ENCODE data around the gene EGLN2. TPM values are rescaled to one million over a fixed set of nuclear protein-coding genes. Genes with fewer than 3 reads are reported as not detected.
"Not testable (repeated sequence)": the region's sequence is repeated elsewhere in the genome, so short reads cannot be mapped to it uniquely, and the experiment has no call there.

EGLN2 gene
- total and polyA plus RNA-seq, 9 donors: 46.8 to 58.7 (median 52.0) TPM

DNA sequence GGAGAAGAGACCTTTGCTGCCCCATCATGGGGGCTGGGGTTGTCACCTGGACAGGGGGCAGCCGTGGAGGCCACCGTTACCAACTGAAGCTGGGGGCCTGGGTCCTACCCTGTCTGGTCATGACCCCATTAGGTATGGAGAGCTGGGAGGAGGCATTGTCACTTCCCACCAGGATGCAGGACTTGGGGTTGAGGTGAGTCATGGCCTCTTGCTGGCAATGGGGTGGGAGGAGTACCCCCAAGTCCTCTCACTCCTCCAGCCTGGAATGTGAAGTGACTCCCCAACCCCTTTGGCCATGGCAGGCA, 9.0 kb downstream of the EGLN2 start:
- H3K27ac ChIP-seq (ENCODE audit: low read length): no peak overlapping the region

DNA sequence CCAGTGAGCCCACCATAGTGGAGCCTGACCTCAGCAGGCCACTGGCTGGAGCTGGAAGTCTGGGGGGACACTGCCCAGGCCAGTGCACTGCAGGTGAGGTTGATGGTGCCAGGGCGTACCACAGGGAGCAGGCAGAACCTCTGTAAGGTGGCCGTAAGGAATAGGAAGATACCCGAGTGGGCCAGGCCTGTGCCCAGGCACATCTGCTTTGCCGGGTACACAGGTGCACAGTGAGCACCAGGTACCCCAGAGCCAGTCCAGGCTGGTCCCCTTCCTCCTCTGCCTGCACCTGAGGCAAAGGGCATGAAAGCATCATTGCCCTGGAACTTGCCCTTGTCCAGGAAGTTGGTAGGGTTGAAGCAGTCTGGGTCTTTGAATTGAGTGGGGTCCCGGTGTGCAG, 9.5 kb downstream of the EGLN2 start:
- 97% methylated on average over 4 of the region's 5 CpGs for WGBS (ENCODE audit: insufficient coverage)
- no peak overlapping the region for H3K4me3 ChIP-seq (ENCODE audit: low read length)
- DNase-seq: no peak
- H3K27ac ChIP-seq (ENCODE audit: low read length): no peak overlapping the region
- peaks cover 8% of the 10 kb centered on the region for H3K27me3 ChIP-seq (ENCODE audit: control insufficient read depth, insufficient read depth, low read length)
- H3K4me1 ChIP-seq (ENCODE audit: control insufficient read depth, insufficient read depth, low read length): peaks cover 62% of the 10 kb centered on the region
- H3K36me3 ChIP-seq (ENCODE audit: control insufficient read depth, insufficient read depth, low read length): peaks cover 51% of the 10 kb centered on the region
- H3K9me3 ChIP-seq (replicated peaks; ENCODE audit: control insufficient read depth, low read depth, low read length): no peaks in the 10 kb centered on the region

More for the DNA sequence above, 9.0 kb downstream of the EGLN2 start:
- Histone ChIP-seq H3K27me3 (ENCODE audit: control insufficient read depth, insufficient read depth, low read length) (peaks cover 8% of the 10 kb centered on the region), H3K9me3 (replicated peaks; ENCODE audit: control insufficient read depth, low read depth, low read length) (no peaks in the 10 kb centered on the region), H3K4me3 (ENCODE audit: low read length) (no peak overlapping the region), H3K4me1 (ENCODE audit: control insufficient read depth, insufficient read depth, low read length) (peaks cover 64% of the 10 kb centered on the region), H3K36me3 (ENCODE audit: control insufficient read depth, insufficient read depth, low read length) (peaks cover 56% of the 10 kb centered on the region)
- no CpG with 5 or more reads among the region's 2 CpGs for WGBS (ENCODE audit: insufficient coverage)
- DNase-seq: peak; percentile 16

- Histone ChIP-seq H3K27me3 (ENCODE audit: control insufficient read depth, insufficient read depth, low read length) (peaks cover 14% of the 10 kb centered on the region), H3K27ac (ENCODE audit: low read length) (no peak overlapping the region), H3K4me1 (ENCODE audit: control insufficient read depth, insufficient read depth, low read length) (peaks cover 52% of the 10 kb centered on the region), H3K4me3 (ENCODE audit: low read length) (no peak overlapping the region), H3K9me3 (replicated peaks; ENCODE audit: control insufficient read depth, low read depth, low read length) (no peaks in the 10 kb centered on the region), H3K36me3 (ENCODE audit: control insufficient read depth, insufficient read depth, low read length) (peaks cover 42% of the 10 kb centered on the region)
- DNase-seq: peak; percentile 25
- WGBS (ENCODE audit: insufficient coverage): 86% methylated on average over 35 of the region's 39 CpGs
These were observed 10.5 kb downstream of the EGLN2 start for GRCh38 chr19:40809358-40810086.

GRCh38 chr19:40810160-40810559, 11.2 kb downstream of the EGLN2 start:
- WGBS (ENCODE audit: insufficient coverage): no CpG with 5 or more reads among the region's 14 CpGs
- Histone ChIP-seq H3K27ac (ENCODE audit: low read length) (peak overlapping the region; percentile 80), H3K4me1 (ENCODE audit: control insufficient read depth, insufficient read depth, low read length) (peaks cover 46% of the 10 kb centered on the region)

GRCh38 chr19:40810649-40811408, 11.8 kb downstream of the EGLN2 start:
- Histone ChIP-seq H3K4me1 (ENCODE audit: control insufficient read depth, insufficient read depth, low read length) (peaks cover 42% of the 10 kb centered on the region), H3K27ac (ENCODE audit: low read length) (peak overlapping the region; percentile 80), H3K27me3 (ENCODE audit: control insufficient read depth, insufficient read depth, low read length) (peaks cover 16% of the 10 kb centered on the region), H3K4me3 (ENCODE audit: low read length) (peak overlapping the region; percentile 48), H3K36me3 (ENCODE audit: control insufficient read depth, insufficient read depth, low read length) (peaks cover 32% of the 10 kb centered on the region)
- DNase-seq: peak; percentile 86
- H3K9me3 ChIP-seq (replicated peaks; ENCODE audit: control insufficient read depth, low read depth, low read length): not testable (repeated sequence)
- WGBS (ENCODE audit: insufficient coverage): 2% methylated on average over 11 of the region's 65 CpGs

More at GRCh38 chr19:40810160-40810559, 11.2 kb downstream of the EGLN2 start:
- no peak for DNase-seq
- H3K4me3 ChIP-seq (ENCODE audit: low read length): peak overlapping the region; percentile 48
- peaks cover 16% of the 10 kb centered on the region for H3K27me3 ChIP-seq (ENCODE audit: control insufficient read depth, insufficient read depth, low read length)
- H3K9me3 ChIP-seq (replicated peaks; ENCODE audit: control insufficient read depth, low read depth, low read length): no peaks in the 10 kb centered on the region
- peaks cover 35% of the 10 kb centered on the region for H3K36me3 ChIP-seq (ENCODE audit: control insufficient read depth, insufficient read depth, low read length)

DNA sequence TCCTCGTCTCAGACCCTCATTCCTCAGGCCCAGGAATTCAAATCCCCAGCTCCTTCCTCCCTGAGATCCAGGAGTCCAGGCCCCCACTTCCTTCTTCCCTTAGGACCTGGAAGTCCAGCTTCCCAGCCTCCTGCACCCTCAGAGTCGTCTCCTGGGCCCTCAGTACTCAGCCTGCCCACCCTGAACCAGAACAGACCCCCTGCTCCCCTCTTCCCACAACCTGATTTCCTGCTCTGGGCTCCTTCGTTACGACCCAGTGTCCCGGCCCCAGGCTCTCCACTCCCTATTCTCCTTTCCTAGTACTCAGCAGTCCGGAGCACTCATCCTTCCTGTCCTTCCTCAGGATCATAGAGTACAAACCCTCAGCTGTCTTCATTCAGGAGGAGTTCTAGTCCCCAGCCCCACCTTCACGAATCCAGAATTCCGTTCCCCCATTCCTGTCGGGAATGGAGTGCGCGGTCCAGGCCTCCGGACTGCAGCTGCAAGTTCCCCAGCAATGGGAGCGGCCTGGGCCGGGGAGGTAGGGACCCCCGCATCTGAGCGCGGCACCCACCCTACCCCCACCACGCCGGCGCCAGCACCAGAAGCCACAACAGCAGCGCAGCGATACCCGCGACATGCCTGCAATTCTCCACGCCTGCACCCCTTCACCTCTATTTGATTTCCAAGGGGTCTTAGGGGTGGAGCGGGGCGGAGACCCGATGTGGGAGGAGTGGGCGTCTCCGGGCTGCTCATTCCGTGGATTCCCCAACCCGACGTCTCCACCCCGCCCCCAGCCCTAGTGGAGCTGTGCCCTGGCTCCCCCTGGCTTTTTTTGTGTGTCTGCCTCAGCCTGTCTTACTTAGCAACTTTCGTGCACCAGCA, 12.7 kb downstream of the EGLN2 start:
- peak overlapping the region; percentile 48 for H3K4me3 ChIP-seq (ENCODE audit: low read length)
- no peaks in the 10 kb centered on the region for H3K9me3 ChIP-seq (replicated peaks; ENCODE audit: control insufficient read depth, low read depth, low read length)
- WGBS (ENCODE audit: insufficient coverage): 4% methylated on average over 14 of the region's 35 CpGs
- peaks cover 16% of the 10 kb centered on the region for H3K27me3 ChIP-seq (ENCODE audit: control insufficient read depth, insufficient read depth, low read length)
- H3K27ac ChIP-seq (ENCODE audit: low read length): peak overlapping the region; percentile 80
- H3K36me3 ChIP-seq (ENCODE audit: control insufficient read depth, insufficient read depth, low read length): peaks cover 28% of the 10 kb centered on the region
- DNase-seq: peak; percentile 51
- peaks cover 33% of the 10 kb centered on the region for H3K4me1 ChIP-seq (ENCODE audit: control insufficient read depth, insufficient read depth, low read length)

- H3K27me3 ChIP-seq (ENCODE audit: control insufficient read depth, insufficient read depth, low read length): peaks cover 16% of the 10 kb centered on the region
- WGBS (ENCODE audit: insufficient coverage): 80% methylated on average over 6 of the region's 7 CpGs
- not testable (repeated sequence) for DNase-seq
These were observed 13.6 kb downstream of the EGLN2 start for GRCh38 chr19:40812571-40812970.

DNA sequence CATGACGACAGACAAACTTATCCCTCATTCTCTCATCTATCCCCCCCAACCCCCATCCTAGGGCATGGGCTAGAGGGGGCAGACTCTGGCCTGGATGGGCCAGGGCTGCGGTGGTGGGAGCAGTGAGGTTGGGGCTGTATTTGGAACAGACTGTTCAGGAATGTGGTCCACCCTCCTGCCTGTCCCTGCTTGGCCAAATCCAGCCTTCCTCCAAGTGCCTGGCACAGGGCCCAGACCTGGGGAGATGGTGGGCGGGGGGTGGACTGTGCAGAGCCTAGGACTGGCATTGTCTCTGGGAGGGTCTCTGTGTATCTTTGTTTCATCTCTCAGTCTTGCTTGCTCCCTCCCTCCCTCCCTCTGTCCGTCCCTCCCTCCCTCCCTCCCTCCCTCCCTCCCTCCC, 14.2 kb downstream of the EGLN2 start:
- Histone ChIP-seq H3K27ac (ENCODE audit: low read length) (no peak overlapping the region), H3K36me3 (ENCODE audit: control insufficient read depth, insufficient read depth, low read length) (peaks cover 14% of the 10 kb centered on the region), H3K4me3 (ENCODE audit: low read length) (no peak overlapping the region), H3K9me3 (replicated peaks; ENCODE audit: control insufficient read depth, low read depth, low read length) (no peaks in the 10 kb centered on the region), H3K27me3 (ENCODE audit: control insufficient read depth, insufficient read depth, low read length) (peaks cover 16% of the 10 kb centered on the region), H3K4me1 (ENCODE audit: control insufficient read depth, insufficient read depth, low read length) (peaks cover 27% of the 10 kb centered on the region)
- WGBS (ENCODE audit: insufficient coverage): no CpG with 5 or more reads among the region's 4 CpGs
- DNase-seq: peak; percentile 22

More at GRCh38 chr19:40812571-40812970, 13.6 kb downstream of the EGLN2 start:
- H3K9me3 ChIP-seq (replicated peaks; ENCODE audit: control insufficient read depth, low read depth, low read length); H3K27ac ChIP-seq (ENCODE audit: low read length); H3K4me3 ChIP-seq (ENCODE audit: low read length): not testable (repeated sequence)
- Histone ChIP-seq H3K36me3 (ENCODE audit: control insufficient read depth, insufficient read depth, low read length) (peaks cover 20% of the 10 kb centered on the region), H3K4me1 (ENCODE audit: control insufficient read depth, insufficient read depth, low read length) (peaks cover 27% of the 10 kb centered on the region)

DNA sequence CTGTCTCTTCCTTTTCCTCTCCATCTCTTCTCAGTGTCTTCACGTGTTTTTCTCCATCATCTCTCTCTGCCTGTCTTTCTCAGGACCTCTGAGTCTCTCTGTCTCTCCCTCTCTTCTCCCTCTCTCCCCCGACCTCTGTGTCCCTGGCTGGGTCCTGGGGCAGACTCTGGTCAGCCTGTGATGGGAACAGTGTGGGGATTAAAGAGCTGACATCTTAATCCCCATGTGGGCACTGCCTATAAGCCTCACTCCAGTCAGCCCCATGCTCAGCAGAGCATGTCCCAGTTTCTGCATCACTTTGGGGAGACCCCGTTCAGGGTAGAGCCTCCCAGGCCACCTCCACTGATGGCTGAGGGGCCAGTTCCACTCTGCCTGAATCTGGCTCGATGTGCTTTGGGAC, 16.2 kb downstream of the EGLN2 start:
- Histone ChIP-seq H3K27me3 (ENCODE audit: control insufficient read depth, insufficient read depth, low read length) (peaks cover 16% of the 10 kb centered on the region), H3K27ac (ENCODE audit: low read length) (no peak overlapping the region), H3K9me3 (replicated peaks; ENCODE audit: control insufficient read depth, low read depth, low read length) (no peaks in the 10 kb centered on the region), H3K4me3 (ENCODE audit: low read length) (no peak overlapping the region), H3K4me1 (ENCODE audit: control insufficient read depth, insufficient read depth, low read length) (peaks cover 30% of the 10 kb centered on the region), H3K36me3 (ENCODE audit: control insufficient read depth, insufficient read depth, low read length) (no peaks in the 10 kb centered on the region)
- WGBS (ENCODE audit: insufficient coverage): 69% methylated on average over 3 of the region's 4 CpGs
- no peak for DNase-seq
